Ammon's horn (tissue), 1 donor: ENCODE measurements around the gene FOXI3.
"Not testable (repeated sequence)": the region's sequence is repeated elsewhere in the genome, so short reads cannot be mapped to it uniquely, and the experiment has no call there.

Experiments used
- DNase-seq: peaks from one replicate; pipeline ENCODE4 v3.0.0-alpha.2; 2016; ENCODE audit warnings: low spot score

The FOXI3 gene

DNA sequence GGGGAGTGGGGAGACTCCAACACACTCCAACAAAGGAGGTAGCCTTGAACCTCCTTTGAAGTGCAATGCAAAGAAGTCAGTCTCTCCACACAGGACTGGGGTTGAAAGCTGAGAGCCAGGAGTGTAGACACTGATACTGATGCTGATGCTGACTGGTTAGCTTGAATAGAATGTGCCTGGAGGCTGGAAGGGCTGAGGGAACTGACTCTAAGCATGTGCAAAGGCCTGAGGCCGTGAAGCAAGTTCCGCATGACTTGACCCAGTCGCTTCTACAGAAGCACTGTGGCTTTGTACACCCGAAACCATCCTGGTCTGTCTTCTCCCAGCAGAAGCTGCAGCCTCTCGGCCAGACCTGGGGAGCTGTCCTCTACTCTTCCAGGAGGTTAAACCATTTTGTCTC is 10.4 kb downstream of the FOXI3 start:
- DNase-seq = no peak

DNA sequence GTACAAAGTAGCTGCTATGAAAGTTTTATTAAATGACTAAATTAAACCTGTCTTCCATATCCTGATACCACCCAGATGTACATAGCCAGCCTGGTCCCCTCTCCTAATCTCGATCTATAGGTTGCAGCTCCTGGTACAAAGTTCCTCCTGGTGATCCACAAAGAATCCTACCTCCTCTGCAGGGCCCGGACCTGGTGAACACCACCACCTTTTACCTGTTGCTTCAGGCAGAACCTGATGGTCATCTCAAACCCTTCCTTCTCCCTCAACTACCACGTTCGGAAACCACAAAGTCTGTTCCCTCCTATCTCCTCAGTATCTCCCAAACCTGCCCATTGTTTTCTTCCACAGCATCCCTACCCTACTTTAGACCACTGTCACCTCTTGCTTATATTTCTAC is 15.5 kb downstream of the FOXI3 start:
- DNase-seq = no peak

DNA sequence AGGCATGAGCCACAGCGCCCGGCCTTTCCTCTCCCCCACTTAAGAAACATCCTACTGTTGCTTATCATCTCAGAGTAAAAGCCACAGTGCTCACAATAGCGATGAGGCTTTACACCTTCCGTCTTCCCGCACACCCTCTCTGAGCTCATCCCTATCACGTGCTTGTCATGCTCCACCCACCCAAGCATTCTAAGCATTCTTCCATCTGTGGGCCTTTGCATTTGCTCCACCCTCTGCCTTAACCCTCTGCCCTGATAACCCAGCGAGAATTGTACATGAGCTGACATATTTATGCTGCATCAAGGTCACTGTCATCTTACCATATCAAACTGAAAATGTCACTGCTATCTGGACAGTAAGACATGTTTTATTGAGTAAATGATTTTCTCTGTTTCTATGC is 22.6 kb downstream of the FOXI3 start:
- DNase-seq = no peak

DNA sequence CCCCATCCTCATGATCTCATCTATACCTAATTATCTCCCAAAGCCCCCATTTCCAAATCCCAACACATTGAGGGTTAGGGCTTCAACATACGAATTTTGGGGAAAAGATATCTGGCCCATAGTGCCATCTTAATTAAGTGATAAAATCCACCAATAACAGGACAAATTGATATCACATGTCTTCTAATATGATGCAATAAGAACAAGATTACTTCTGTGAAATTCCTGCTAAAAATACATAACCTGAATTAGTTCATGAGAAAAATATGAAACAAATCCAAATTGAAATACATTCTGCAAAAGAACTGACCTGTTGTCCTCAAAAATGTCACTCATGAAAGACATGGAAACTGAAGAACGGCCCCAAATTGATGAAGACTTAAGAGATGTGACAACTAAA is 28.8 kb downstream of the FOXI3 start:
- no peak for DNase-seq

DNA sequence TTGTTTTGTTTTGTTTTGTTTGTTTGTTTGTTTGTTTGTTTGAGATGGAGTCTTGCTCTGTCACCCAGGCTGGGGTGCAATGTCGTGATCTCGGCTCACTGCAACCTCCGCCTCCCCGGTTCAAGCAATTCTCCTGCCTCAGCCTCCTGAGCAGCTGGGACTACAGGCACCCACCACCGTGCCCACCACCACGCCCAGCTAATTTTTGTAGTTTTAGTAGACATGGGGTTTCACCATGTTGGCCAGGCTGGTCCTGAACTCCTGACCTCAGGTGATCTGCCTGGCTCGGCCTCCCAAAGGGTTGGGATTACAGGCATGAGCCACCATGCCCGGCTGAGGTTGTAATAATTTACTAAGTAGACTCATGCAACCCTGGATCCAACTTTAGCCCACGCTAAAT is 33.4 kb downstream of the FOXI3 start:
- DNase-seq = not testable (repeated sequence)

DNA sequence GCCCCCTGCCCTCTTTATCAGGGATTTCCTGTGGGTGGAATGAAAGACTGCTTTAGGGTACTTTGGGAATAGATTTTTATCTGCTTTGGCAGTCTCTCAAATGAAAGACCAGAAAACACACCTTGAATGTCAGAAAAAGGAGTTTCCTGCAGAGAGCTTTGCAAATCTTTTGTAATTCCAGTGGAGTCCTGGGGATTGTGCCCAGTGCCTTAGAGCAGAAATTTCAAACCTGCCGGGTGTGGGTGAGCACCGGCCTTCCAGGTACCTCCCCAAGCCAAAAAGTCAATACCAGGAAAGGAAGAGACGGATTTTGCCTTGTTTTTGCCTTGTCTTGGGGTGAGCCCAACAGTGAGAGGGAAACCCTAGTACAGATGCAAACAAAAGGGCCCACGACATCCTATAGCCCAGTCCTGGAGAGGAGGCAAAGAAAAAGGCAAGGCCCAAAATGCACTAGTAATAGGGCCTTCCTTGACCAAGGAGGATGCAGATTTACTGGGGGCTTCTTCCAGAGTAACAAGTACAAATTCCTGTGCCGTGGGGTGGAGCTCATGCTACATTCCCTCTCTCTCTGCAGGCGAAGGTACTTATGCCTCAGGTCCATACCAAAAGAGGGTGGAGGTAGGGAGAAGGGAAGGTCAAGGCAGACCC is 36.4 kb downstream of the FOXI3 start:
- DNase-seq = no peak

DNA sequence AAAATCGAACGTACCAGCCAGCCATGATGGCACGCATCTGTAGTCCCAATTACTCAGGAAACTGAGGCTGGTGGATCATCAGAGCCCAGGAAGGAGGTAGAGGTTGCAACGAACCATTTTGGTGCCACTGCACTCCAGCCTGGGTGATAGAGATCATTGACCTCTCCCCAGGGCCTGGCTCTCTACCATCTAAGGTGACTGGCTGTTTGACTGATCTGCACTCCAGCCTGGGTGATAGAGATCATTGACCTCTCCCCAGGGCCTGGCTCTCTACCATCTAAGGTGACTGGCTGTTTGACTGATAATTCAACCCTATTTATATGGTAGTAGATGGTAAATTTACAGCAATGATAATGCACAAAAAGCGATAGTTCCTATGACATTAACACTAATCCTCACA is 43.6 kb downstream of the FOXI3 start:
- not testable (repeated sequence) for DNase-seq

DNA sequence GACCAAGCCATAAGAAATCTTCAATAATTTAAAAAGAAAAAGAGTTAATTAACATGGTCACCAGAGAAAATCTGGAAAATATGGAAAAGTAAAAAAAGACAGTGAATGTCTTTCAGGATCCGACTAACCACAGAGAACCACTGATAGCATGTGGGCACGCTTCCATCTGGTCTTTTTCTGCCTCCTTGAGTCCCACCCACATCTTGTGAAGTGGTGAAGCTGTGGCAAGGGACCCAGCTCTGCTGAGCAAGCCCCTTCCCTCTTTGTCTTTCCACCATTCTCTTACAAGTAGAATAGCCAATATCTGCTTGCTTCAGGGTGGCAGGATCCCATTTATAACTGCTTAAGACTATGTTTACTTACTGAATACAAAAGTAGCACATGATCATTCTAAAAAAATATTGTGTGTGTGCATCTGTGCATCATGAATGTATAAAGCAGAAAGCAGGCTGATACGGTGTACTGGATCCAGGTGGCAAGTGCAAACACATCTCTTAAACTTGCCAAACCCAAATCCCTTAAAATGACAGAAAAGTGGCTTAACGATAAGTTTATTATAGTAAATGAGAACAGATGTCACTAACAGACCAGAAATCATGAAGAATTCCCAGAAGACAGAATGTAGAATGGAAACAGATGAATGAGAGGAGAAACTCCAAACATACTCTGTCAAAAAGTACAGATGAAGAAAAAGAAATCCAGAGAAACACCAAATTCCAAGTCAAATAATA is 52.3 kb downstream of the FOXI3 start:
- no peak for DNase-seq

DNA sequence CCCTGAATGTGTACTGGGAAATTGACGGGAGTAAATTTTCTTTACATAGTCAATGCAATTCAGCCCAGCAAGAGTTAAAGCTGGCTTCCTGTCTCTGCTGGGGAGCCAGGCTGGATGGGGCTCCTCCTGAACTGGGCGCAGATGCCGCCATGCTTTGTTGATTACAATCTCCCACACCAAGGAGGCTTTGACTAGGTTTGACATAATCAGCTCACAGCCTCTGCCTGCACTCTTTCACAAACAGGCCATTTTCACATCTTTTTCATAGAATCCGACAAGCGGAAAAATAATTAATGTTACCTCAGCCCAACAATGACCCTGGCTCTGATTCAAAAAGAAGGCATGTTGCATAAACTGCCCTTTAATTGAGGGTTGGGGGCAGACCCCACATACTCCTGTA is 54.3 kb downstream of the FOXI3 start:
- no peak for DNase-seq
